B cell (primary cell): ENCODE data around the gene CYP4F22.

Experiments
- CTCF ChIP-seq: fragments of 200-600 bp; IDR thresholded peaks from one replicate; pipeline ENCODE4 v1.8.0; 2022; ENCODE audit warnings: antibody characterized with exemption, mild to moderate bottlenecking
- EZH2 ChIP-seq: IDR thresholded peaks from 2 replicates; pipeline ENCODE4 v1.6.1; 2012; ENCODE audit warnings: borderline replicate concordance, low read depth, mild to moderate bottlenecking, moderate library complexity, low read length; ENCODE audit not compliant: insufficient read depth, poor library complexity, severe bottlenecking

DNA sequence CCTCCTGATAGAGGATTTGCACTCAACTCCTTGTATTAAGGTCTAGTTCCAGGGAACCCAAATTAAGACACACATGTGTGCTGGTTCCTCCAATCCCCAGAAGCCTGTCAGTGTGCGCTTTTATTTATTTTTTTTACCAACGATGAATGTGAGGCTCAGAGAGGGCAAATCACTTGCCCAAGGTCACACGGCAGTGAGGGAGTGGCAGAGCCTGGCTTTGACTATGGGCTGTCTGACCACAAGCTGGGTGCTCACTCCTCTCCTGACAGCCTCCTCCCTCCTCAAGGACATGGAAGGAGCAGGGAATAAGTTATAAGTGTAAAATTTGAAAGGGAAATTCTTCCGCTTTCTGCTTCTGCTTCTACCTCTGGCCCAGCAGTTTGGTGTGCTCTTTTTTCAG, 48.9 kb downstream of the CYP4F22 start:
- TF ChIP-seq CTCF: no peak
- no peak for TF ChIP-seq EZH2
